Astrocyte (in vitro differentiated cells and primary cell): ENCODE data around the gene CD300E. TPM values are rescaled to one million over a fixed set of nuclear protein-coding genes. Genes with fewer than 3 reads are reported as not detected.

Experiments
- DNase-seq: peaks from one replicate; pipeline ENCODE4 v3.0.0-alpha.2; 2010; ENCODE audit warnings: low read depth
- FAIRE-seq: peaks from 2 replicates; lab custom pipeline; 2011; peaks lifted over from hg19 to GRCh38; lab: Jason Lieb, UNC
- H2AFZ ChIP-seq: 2 replicates; pipeline ENCODE4 v1.6.0; 2012; ENCODE audit warnings: low read depth, low read length, inconsistent platforms
- H3K27ac ChIP-seq: 2 replicates; pipeline ENCODE4 v1.5.1; 2011; ENCODE audit warnings: low read depth, low read length, inconsistent platforms
- H3K27me3 ChIP-seq: 2 replicates; pipeline ENCODE4 v1.6.0; 2011; ENCODE audit warnings: low read length, inconsistent platforms; ENCODE audit not compliant: insufficient read depth
- H3K36me3 ChIP-seq: 2 replicates; pipeline ENCODE4 v1.5.1; 2011; ENCODE audit warnings: low read length, inconsistent platforms; ENCODE audit not compliant: insufficient read depth
- H3K4me1 ChIP-seq: 2 replicates; pipeline ENCODE4 v1.5.1; 2011; ENCODE audit warnings: low read length, inconsistent platforms; ENCODE audit not compliant: insufficient read depth
- H3K4me2 ChIP-seq: 2 replicates; pipeline ENCODE4 v1.6.0; 2012; ENCODE audit warnings: low read length, inconsistent platforms
- H3K4me3 ChIP-seq: 2 replicates; pipeline ENCODE4 v1.5.1; 2011; ENCODE audit warnings: low read depth, mild to moderate bottlenecking, low read length, inconsistent platforms; ENCODE audit not compliant: insufficient read depth
- H3K79me2 ChIP-seq: 2 replicates; pipeline ENCODE4 v1.6.0; 2012; ENCODE audit warnings: mild to moderate bottlenecking, low read length, inconsistent platforms; ENCODE audit not compliant: insufficient read depth
- H3K9ac ChIP-seq: 2 replicates; pipeline ENCODE4 v1.6.0; 2012; ENCODE audit warnings: mild to moderate bottlenecking, low read length, inconsistent platforms
- H3K9me3 ChIP-seq: 2 replicates; pipeline ENCODE4 v1.5.1; 2012; ENCODE audit warnings: low read depth, mild to moderate bottlenecking, low read length, inconsistent platforms; ENCODE audit not compliant: insufficient read depth
- H4K20me1 ChIP-seq: 2 replicates; pipeline ENCODE4 v1.6.0; 2012; ENCODE audit warnings: low read length, inconsistent platforms; ENCODE audit not compliant: insufficient read depth
- H3K27ac Mint-ChIP-seq: one replicate; pipeline ENCODE4 v1.8.0; 2021; ENCODE audit warnings: mild to moderate bottlenecking, mixed read lengths; ENCODE audit not compliant: unreplicated experiment
- H3K27me3 Mint-ChIP-seq: one replicate; pipeline ENCODE4 v1.8.0; 2021; ENCODE audit warnings: low read depth, mixed read lengths; ENCODE audit not compliant: unreplicated experiment
- H3K36me3 Mint-ChIP-seq: one replicate; pipeline ENCODE4 v1.8.0; 2021; ENCODE audit warnings: low read depth, mixed read lengths; ENCODE audit not compliant: unreplicated experiment
- H3K4me1 Mint-ChIP-seq: one replicate; pipeline ENCODE4 v1.8.0; 2021; ENCODE audit warnings: low read depth, mixed read lengths; ENCODE audit not compliant: unreplicated experiment
- H3K4me3 Mint-ChIP-seq: one replicate; pipeline ENCODE4 v1.8.0; 2021; ENCODE audit warnings: mild to moderate bottlenecking, moderate library complexity, mixed read lengths; ENCODE audit not compliant: unreplicated experiment
- H3K9me3 Mint-ChIP-seq: one replicate; pipeline ENCODE4 v1.8.0; 2021; ENCODE audit warnings: mild to moderate bottlenecking, mixed read lengths; ENCODE audit not compliant: unreplicated experiment
- EZH2 ChIP-seq: IDR thresholded peaks from 2 replicates; pipeline ENCODE4 v1.6.1; 2012; ENCODE audit warnings: mild to moderate bottlenecking, low read length, inconsistent platforms; ENCODE audit not compliant: insufficient read depth
- total RNA-seq: library from RNA; stranded (reverse); gene quantifications from 2 replicates; pipeline ENCODE4 v1.2.1, GENCODE V29; 2021
- TF ChIP-seq, protein P1 (sequence below): IDR thresholded peaks from 2 replicates; pipeline ENCODE4 v1.5.1; 2011; ENCODE audit warnings: low read depth, mild to moderate bottlenecking, inconsistent platforms, low read length, moderate library complexity; ENCODE audit not compliant: insufficient read depth

CD300E gene
- total RNA-seq, 1 donor from 2014 or later, result not detected

DNA sequence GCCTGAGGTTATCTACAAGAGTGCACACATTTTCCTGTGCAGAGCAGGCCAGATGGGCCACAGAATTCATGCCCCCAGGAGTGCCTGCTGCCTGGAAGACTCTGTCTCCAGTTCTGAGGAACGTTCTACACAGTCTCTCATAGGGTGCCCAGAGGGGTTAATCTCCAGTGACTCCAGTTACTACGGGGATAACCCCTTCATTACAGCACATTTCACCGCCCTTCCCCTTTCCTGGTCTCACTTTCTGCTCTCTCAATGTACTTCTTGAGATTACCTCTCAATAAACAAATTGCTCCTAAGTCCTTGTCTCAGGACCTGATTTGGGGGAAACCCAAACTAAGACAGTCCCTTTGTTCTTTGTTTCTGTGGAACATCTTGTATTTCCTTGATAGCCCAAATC, 62.0 kb downstream of the CD300E start:
- Mint-ChIP-seq H3K36me3 (no peaks in the 10 kb centered on the region), H3K4me3 (no peak overlapping the region), H3K9me3 (peaks cover 6% of the 10 kb centered on the region), H3K4me1 (peaks cover 2% of the 10 kb centered on the region), H3K27ac (no peak overlapping the region), H3K27me3 (peaks cover 41% of the 10 kb centered on the region)
- FAIRE-seq, result no peak
- TF ChIP-seq, protein P1, sequence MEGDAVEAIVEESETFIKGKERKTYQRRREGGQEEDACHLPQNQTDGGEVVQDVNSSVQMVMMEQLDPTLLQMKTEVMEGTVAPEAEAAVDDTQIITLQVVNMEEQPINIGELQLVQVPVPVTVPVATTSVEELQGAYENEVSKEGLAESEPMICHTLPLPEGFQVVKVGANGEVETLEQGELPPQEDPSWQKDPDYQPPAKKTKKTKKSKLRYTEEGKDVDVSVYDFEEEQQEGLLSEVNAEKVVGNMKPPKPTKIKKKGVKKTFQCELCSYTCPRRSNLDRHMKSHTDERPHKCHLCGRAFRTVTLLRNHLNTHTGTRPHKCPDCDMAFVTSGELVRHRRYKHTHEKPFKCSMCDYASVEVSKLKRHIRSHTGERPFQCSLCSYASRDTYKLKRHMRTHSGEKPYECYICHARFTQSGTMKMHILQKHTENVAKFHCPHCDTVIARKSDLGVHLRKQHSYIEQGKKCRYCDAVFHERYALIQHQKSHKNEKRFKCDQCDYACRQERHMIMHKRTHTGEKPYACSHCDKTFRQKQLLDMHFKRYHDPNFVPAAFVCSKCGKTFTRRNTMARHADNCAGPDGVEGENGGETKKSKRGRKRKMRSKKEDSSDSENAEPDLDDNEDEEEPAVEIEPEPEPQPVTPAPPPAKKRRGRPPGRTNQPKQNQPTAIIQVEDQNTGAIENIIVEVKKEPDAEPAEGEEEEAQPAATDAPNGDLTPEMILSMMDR, result no peak
- no peak for TF ChIP-seq EZH2
- no peaks in the 10 kb centered on the region for H4K20me1 ChIP-seq
- no peaks in the 10 kb centered on the region for H3K36me3 ChIP-seq
- no peak overlapping the region for H3K27ac ChIP-seq
- no peak overlapping the region for H3K4me3 ChIP-seq
- H3K4me1 ChIP-seq, result no peaks in the 10 kb centered on the region
- peaks cover 10% of the 10 kb centered on the region for H3K27me3 ChIP-seq
- H3K9me3 ChIP-seq, result peaks cover 3% of the 10 kb centered on the region
- H2AFZ ChIP-seq, result no peak overlapping the region
- no peak for DNase-seq
- H3K79me2 ChIP-seq, result no peaks in the 10 kb centered on the region
- no peak overlapping the region for H3K9ac ChIP-seq
- H3K4me2 ChIP-seq, result no peak overlapping the region

Other genes starting within 250 kb of the CD300E start
- 65.3 and 70.4 TPM in 2 replicates for gene GPRC5C, start 191.7 kb downstream of the CD300E start, total RNA-seq
- not detected in 2 replicates for gene CD300A, start 157.1 kb downstream of the CD300E start, total RNA-seq
- not detected in 2 replicates for gene CD300LB, start 92.3 kb downstream of the CD300E start, total RNA-seq
- gene CD300C, start 77.6 kb downstream of the CD300E start, total RNA-seq, result 0.27 TPM in 1 of 2 replicates, not detected in the other
- gene CD300H, start 56.2 kb downstream of the CD300E start, total RNA-seq, result not detected in 2 replicates
- not detected in 2 replicates for gene CD300LD, start 31.5 kb downstream of the CD300E start, total RNA-seq
- not detected in 2 replicates for gene CD300LF, start 89.2 kb upstream of the CD300E start, total RNA-seq
- gene RAB37, start 113.5 kb upstream of the CD300E start, total RNA-seq, result 0.77 TPM in 1 of 2 replicates, not detected in the other
- gene NHERF1, start 124.9 kb upstream of the CD300E start, total RNA-seq, result 27.9 and 36.3 TPM in 2 replicates
- 58.4 and 61.8 TPM in 2 replicates for gene NAT9, start 152.6 kb upstream of the CD300E start, total RNA-seq
- gene GRIN2C, start 236.1 kb upstream of the CD300E start, total RNA-seq, result 0.50 and 1.0 TPM in 2 replicates
- gene FDXR, start 249.3 kb upstream of the CD300E start, total RNA-seq, result 30.8 and 34.2 TPM in 2 replicates